HL-60 (cell line): ENCODE data around the gene PARP12.

Source experiments
- CTCF ChIP-seq: IDR thresholded peaks from one replicate; pipeline ENCODE4 v1.5.1; 2011; ENCODE audit warnings: low read length, control low read depth, inconsistent platforms; ENCODE audit not compliant: insufficient read depth
- POLR2AphosphoS5 ChIP-seq: IDR thresholded peaks from 2 replicates; pipeline ENCODE4 v1.6.1; 2012; ENCODE audit warnings: low read depth
- REST ChIP-seq: IDR thresholded peaks from 2 replicates; pipeline ENCODE4 v1.6.1; 2012; ENCODE audit warnings: low read depth; ENCODE audit not compliant: insufficient replicate concordance
- SPI1 ChIP-seq: IDR thresholded peaks from 2 replicates; pipeline ENCODE4 v1.6.1; 2012; ENCODE audit warnings: low read depth, mild to moderate bottlenecking, borderline replicate concordance

- TF ChIP-seq SPI1 (no peak), CTCF (no peak), POLR2AphosphoS5 (no peak), REST (no peak)
These were observed 7.8 kb upstream of the PARP12 start for GRCh38 chr7:140070546-140070945.
